ENCODE data around the gene KCNIP1.
"Not testable (repeated sequence)": the region's sequence is repeated elsewhere in the genome, so short reads cannot be mapped to it uniquely, and the experiment has no call there.

KCNIP1 gene

GRCh38 chr5:170749911-170750431 is 246.2 kb downstream of the KCNIP1 start:
- no peak for DNase-seq (ENCODE audit: low read depth)
- no peak for TF ChIP-seq CTCF (conservative IDR thresholded peaks at IDR 0.05; ENCODE audit: low read length)
- H3K4me3 ChIP-seq (ENCODE audit: low read length), result no peak overlapping the region

GRCh38 chr5:170750791-170751190 is 247.0 kb downstream of the KCNIP1 start:
- TF ChIP-seq CTCF (conservative IDR thresholded peaks at IDR 0.05; ENCODE audit: low read length), result no peak
- DNase-seq (ENCODE audit: low read depth), result no peak

GRCh38 chr5:170751631-170752030 is 247.8 kb downstream of the KCNIP1 start:
- H3K4me3 ChIP-seq (ENCODE audit: low read length), result no peak overlapping the region
- DNase-seq (ENCODE audit: low read depth), result no peak
- TF ChIP-seq CTCF (conservative IDR thresholded peaks at IDR 0.05; ENCODE audit: low read length), result no peak

More at GRCh38 chr5:170750791-170751190, 247.0 kb downstream of the KCNIP1 start:
- no peak overlapping the region for H3K4me3 ChIP-seq (ENCODE audit: low read length)

GRCh38 chr5:170752257-170753215 is 248.7 kb downstream of the KCNIP1 start:
- no peak for TF ChIP-seq CTCF (conservative IDR thresholded peaks at IDR 0.05; ENCODE audit: low read length)
- no peak for DNase-seq (ENCODE audit: low read depth)
- no peak overlapping the region for H3K4me3 ChIP-seq (ENCODE audit: low read length)

GRCh38 chr5:170753311-170753710 is 249.5 kb downstream of the KCNIP1 start:
- no peak for DNase-seq (ENCODE audit: low read depth)
- no peak overlapping the region for H3K4me3 ChIP-seq (ENCODE audit: low read length)
- no peak for TF ChIP-seq CTCF (conservative IDR thresholded peaks at IDR 0.05; ENCODE audit: low read length)

GRCh38 chr5:170754508-170754907 is 250.7 kb downstream of the KCNIP1 start:
- H3K4me3 ChIP-seq (ENCODE audit: low read length); DNase-seq (ENCODE audit: low read depth): not testable (repeated sequence)

GRCh38 chr5:170755679-170756456 is 252.0 kb downstream of the KCNIP1 start:
- H3K4me3 ChIP-seq (ENCODE audit: low read length), result no peak overlapping the region
- no peak for TF ChIP-seq CTCF (conservative IDR thresholded peaks at IDR 0.05; ENCODE audit: low read length)
- DNase-seq (ENCODE audit: low read depth), result no peak
